Medulla oblongata (tissue), 1 donor: ENCODE measurements around the gene KPTN.
A peak's percentile ranks its signal among the peaks of the same experiment; 100 is the strongest.

ENCODE experiments used
- DNase-seq: peaks from one replicate; pipeline ENCODE4 v3.0.0-alpha.2; 2015; ENCODE audit errors: extremely low spot score

Gene KPTN

DNA sequence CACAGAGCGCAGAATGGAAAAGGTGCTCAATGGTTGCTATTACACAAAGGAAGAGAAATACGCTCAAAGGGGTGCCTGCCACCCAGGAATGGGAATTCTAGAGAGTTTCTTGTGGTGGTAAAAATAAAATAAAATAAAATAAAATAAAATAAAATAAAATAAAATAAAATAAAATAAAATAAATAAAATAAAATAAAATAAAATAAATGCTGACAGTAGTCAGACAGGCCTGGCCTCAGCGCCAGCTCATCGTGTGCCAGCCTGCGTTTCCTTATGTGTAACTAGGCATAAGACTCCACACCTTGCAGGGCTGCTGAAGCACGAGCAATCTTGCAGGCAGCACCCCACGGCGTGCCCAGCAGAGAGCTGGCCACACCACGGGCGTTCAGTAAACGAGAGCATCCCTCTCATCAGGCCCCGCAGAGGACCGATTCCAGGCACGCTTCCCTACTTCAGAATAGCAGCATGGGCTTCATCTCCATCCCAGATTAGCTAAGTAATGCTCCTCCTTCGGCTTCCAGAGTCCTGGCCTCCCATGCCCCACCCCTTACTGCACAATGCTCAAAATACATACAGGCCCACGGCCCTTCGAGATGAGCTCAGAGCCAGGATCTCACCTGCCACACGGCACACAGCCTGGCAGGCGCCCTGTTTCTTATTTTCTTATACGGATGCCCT, 25.3 kb upstream of the KPTN start:
- no peak for DNase-seq

DNA sequence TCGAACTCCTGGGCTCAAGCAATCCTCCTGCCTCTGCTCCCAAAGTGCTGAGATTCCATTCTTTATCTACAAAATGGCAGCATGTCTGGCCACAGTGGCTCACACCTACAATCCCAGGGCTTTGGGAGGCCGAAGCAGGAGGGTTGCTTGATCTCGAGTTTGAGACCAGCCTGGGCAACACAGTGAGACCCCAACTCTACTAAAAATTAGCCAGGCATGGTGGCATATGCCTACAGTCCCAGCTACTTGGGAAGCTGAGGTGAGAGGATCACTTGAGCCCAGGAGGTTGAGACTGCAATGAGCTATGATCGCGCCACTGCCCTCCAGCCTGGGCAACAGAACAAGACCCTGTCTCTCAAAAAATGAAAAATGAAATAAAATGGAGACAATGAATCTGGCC, 24.7 kb upstream of the KPTN start:
- no peak for DNase-seq

DNA sequence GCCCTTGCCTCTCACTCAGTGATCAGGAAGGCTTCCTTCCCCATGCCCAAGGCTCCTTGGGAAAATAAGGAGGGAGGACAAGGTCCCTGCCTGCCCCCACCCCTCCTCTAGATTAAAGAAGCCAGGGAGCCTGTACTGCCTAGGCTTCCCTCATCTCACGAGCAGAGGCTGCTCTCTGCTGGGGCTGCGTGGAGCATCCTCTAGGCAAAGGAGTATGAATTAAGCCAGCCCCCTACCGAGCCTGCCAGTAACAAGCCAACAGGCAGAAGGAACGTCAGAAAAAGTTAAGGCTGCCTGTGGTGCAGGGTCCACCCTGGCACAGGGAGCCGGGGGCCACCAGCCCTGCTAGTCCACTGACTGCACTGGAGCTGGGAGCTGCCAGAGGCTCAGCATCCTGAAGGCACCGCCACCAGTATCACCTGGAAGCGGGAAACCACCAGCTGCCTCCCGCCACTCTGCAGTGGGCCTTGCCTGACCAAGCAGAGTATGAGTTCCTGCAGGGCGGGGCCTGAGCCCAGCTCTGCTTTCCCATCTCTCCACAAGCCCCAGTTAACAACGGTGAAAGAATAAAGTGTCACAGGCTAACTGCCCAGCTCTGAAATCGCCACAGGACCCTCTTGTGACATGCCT, 24.0 kb upstream of the KPTN start:
- no peak for DNase-seq

DNA sequence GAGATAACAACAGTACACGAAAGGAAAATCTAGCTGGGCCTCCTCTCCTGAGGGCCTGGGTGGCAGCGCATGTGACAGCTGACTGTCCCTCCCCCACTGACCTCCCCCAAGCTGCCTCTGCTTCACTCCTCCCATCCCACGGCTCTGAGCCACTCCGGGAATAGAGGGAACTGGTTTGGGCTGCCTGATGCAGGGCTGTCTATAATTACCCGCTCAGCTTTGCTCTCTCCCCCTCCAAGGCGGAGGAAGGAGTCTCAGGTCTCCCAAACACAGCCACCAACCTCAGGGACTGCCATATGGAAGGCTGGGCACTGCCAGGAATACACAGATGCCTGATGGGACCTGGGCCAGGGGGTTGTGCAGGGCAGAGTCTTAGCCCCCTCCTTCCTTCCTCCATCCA, 23.0 kb upstream of the KPTN start:
- DNase-seq, result peak; percentile 67

DNA sequence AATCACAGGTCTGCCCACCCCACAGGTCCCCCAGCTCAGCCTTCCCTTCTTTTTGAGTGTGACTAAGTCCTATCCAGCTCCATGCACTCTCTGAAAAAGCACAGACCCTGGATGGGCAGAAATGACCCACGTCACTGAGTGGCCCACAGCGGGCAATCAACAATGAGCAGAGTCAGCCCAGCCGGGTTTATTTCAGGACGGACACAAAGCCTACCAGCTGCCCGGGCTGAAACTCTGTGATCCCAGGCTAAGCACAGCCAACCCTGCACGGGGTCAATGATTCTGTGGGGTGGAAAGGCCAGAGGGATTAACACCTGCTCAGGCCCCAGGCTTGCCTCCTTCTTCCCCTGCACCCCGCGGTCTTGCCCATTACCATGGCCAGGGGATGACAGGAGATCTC, 22.4 kb upstream of the KPTN start:
- DNase-seq, result no peak

DNA sequence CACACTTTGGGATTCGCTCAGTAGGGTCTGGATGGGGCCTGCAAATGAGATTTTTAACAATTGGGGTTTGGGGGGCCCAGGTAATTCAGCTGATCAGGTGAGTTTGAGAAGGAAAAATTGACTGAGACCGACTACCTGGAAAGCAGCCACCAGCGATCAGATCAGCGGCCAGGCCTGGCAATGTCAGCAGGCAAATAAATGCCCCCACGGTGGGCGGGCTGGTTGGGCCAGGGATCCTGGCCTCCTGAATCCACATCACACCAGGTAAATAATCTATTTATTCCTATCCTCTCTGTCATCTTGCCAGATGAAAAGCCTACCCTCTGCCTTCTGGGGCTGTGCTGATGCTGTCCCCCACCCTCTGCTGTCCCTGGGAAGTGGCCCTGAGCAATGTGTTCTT, 21.5 kb upstream of the KPTN start:
- DNase-seq, result no peak

DNA sequence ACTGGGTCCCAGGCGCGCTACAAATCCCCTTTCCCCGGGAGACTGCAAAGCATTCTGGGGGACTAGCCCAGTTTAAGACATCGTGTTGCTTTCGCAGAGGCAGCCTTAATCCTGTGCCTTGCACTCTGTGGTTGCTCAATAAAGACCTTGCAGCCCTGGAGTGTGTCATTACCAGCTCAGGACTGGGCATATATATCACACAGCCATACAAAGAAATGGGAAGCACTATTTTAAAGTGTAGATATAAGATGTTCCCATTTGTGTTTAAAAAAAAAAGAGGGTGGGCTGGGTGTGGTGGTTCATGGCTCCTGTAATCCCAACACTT, 19.8 kb upstream of the KPTN start:
- DNase-seq, result no peak

DNA sequence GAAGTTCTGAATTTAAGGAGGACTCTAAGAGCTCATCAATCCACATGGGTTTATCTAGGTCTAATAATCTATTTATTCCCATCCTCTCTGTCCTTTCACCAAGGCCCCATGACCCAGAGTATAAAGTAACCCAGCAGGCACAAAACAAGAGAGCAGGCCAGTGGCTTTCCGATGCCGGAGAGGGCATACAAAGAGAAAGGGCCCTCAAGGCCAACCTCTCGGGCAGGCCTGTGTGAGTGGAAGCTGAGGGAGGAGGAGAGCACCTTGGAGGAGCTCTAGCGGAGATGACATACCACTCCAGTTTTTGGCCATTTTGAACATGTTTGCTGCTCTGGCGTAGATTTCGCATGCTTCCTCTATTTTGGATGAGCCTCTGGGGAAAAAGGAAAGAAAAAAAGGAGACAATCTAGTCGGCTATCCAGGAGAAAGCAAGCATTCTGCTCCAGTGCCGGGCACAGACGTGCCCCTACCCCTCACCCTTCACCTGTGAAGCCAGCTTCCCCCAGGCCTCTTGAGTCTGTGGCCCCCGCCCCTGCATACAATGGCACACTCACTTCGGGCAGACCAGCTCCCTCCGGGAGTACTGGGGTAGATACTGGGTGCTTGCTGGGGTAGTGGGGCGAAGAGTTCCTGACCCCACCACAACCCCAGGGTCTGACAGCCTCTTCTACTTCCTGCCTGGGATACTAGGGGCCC, 19.3 kb upstream of the KPTN start:
- no peak for DNase-seq

DNA sequence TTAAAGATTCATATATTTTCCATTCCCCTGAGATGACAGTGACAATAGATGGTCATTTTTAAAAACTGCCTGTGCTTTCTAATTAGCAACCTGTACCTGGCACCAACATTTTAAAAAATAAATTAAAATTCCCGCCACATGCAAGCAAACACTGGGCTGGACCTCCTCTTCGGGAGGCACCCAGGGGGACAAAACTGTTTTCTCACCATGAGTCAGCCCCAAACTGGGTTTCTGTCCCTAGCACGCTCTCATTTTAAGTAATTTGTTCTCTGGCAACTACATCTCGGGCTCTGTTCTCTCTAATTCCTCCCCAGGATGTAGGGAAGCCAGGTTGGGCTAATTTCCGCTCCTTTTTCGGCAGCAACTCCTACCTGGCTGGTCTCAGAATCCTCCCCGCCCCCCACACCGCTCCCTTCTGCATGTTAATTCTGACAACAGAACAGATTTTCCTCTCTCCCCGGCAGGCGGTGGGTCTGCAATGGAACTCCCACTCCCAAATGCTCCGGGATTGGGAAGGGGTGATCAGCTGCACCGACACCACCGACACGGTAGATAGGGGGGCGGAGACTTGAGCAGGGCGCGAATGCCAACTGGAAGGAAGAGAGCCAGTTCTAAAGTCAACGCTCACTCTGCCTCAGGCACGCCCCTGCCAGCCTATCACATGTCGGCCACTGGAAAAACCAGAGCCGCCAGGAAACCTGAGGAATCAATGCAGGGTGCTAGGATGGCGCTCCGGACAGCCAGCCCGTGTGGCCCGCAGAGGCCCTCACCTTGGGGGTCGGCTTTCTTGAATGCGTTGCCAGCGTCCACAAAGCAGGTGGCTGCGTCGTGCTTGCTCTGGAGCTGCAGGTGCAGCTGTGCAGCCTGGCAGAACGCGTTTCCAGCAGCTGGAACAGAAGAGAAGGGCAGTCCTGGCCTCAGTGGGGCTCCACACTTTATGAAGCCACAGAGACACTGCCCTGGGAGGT, 16.1 kb upstream of the KPTN start:
- no peak for DNase-seq

DNA sequence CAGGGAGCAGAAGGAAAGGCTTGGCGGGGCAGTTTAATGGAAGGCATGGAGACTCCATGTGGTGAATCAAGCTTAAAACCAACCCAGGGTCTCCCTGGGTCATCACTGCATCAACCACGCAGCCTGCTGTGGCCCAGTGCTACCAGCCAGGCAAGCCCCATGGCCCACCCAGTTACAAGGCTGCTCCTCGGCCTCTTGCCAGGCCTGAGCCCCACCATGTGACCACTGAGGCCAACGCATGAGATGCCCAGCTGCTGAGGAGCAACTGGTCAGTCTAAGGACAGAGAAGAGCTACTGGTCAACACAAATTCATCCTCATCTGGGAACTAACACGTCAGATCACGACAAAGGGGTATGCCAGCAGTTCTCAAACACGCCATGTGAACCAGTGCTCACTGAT, 15.4 kb upstream of the KPTN start:
- DNase-seq, result no peak

DNA sequence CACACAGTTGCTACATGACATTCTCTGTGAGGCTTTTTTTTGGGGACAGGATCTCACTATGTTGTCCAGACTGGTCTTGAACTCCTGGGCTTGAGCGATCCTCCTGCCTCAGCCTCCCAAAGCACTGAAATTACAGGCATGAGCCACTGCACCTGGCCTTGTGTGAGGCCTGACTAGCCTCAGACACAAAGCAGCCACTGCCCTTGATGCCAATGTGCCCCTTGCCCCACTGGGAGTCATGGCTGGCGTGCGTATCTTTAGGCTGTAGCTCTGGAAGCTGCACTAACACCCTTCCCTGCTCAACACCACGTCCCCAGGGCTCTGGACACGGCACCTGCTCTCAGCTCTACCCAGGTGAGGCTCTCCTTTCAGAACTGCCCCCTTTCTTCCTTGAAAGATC, 14.5 kb upstream of the KPTN start:
- no peak for DNase-seq

DNA sequence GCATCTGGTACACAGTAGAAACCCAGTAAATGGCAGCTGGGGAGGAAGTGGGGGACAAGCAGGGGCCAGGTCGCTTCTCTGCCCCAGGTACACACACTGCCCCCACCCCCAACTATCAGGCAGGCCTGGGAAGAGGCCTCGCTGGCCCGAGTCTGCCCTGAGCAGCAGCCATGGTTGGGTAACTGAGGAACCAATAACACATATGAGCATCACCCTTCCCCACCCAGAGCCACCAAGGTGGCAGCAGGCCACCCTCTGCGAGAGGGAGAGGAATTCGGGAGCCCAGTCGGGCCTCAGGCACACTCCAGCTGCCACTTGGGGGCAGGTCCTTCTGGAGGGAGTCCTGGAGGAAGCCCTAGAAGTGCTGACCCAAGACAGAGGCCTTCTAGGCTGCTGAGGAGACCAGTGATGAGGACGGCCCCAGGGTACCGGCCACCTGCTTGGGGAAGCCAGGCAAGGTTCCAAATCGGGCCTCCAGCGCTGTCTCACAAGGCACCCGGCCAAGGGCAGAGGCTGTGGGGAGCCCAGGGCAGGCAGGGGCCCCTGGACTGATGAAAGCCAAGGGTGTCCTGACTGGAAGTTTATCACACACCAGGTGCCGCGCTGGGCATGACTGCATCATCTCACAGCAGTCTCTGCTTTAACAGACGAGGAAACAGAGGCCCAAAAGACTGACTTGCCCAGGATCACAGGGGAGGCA, 14.0 kb upstream of the KPTN start:
- DNase-seq, result no peak

DNA sequence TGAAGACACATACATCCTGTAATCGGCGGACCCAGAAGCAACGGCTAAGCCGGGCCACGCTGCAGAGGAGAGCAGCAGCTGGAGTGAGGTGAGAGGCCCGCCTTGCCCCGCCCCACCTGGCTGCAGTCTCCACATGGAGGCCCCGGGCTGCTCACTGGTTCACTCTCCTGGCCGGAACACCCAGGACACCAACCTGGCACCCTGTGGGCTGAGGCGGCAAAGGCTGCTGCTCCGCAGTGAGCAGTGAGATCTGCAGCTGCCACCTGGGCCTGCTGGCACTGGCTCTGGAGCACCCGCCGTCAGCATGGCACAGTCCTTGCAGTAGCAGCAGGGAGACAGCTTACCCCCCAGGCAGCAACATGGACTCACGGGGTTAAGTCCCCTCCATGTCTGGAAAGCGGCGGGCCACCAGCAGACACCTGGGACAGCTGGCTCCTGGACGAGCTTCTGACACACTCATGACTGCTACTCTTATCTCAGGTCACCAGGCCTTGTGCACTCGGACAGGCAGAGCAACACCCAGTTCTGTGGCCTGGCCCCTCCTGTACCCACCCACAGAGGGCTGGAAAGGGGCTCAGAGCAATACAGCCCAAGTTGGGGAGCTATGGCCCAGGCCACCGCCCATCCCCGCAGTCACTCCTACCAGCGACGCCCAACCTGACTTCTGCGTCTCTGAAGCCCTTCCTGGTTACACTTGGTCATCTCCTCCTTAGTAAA, 13.2 kb upstream of the KPTN start:
- no peak for DNase-seq

DNA sequence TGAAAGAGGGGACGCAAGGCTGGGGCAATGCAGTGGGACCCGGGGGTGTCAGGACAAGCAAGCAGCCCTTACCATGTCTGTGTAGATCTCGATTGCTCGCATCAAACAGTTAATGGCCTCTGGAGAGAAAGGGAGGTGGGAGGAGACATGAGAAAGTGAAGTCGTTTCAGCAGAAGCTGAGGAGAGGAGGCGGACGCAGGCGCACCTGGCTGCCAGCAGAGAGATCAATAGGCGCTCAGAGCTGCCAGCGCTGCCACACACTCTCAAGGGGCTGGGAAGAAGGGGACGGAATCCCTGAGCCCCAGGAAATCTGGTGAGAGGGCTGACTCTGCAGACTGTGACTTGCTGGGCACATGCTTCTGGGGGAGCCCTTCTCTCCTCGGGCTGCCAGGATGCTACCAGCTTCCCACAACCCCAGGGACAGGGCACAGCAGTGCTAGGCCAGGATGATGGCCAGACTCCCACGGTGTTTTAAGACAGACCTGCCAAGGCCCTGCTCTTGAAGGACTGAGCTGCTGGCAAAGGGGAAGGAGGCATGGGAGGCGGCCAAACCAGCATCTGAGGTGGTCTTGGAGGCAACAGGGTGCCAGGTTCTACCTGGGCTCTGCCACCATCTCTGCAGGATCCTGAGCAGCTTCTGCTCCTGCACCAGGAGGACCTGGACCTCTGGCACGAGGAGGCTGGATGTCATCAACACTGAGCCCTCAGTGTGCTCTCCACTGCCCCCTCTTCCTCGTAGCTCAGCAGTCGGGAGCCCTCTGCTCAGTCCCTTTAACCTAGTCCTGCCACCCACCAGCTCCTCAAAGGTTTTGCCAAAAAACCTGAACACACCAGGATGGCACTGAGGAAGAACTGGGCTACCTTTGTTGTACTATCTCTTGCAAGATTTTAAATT, 11.7 kb upstream of the KPTN start:
- no peak for DNase-seq

DNA sequence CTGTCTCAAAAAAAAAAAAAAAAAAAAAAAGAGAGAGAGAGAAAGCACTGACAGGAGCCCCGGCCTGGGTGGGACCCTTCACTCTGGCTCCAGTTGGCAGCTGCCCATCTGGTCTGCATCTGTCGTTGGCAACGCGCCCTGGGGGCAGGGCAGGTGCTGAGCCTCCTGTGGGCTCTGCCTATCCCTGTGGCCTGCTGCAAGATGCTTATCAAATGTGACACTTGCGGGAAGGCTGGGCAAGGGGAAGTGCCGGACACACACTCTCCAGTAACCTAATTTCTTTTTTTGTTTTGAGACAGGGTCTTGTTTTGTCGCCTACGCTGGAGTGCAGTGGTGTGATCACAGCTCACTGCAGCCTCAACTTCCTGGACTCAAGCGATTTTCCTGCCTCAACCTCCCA, 10.7 kb upstream of the KPTN start:
- no peak for DNase-seq

DNA sequence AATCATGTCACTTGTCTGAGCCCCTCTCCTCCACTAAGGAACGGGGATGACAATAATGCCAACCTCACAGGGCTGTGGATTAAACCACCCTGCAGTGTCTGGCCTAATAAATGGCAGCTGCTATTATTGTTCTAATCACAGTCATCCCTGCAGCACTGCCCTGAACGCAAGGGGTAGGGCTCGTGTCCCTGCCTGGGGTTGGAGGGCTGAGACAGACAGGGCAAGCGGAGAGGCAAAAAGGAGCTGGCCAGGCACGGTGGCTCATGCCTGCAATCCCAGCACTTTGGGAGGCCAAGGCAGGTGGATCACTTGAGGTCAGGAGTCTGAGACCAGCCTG, 10.2 kb upstream of the KPTN start:
- no peak for DNase-seq

DNA sequence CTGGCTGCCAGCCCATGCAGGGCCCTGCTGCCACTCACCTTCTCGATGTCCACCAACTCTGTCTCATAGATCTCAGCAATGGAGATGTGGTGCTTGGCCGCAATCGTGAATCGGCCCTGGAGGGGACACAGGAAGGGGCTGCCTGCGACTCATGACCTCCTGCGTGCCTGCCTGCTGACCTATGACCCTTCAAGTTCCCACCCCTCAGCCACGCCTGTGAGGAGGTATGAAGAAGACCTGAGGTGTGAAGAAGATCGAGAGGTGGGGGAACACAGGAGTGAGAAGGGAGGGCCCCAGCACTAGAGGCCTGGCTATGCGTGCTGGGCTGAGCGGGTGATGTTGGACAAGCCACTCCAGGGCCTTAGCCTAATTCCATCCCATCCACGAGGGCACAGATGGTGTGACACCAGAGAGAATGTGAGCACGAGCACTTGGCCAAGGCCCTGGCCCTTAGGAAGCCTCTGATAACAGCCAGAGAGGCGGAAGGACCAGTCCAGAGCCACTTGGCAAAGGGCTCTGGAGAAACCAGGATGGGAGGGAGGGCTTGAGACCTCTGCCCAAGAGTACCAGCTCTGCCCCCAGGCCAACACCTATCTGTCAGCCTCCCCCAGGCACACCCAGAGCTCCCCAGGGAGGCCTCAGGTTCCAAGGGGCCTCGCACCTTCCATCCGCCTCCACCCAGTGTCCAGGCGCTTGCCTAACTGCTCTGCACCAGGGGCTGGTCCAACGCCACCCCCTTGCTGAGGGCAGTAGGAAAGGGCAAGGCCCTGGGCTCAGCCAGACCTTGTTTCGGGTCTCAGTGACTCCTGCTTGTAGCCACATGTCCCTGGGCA, 9.6 kb upstream of the KPTN start:
- DNase-seq, result no peak

DNA sequence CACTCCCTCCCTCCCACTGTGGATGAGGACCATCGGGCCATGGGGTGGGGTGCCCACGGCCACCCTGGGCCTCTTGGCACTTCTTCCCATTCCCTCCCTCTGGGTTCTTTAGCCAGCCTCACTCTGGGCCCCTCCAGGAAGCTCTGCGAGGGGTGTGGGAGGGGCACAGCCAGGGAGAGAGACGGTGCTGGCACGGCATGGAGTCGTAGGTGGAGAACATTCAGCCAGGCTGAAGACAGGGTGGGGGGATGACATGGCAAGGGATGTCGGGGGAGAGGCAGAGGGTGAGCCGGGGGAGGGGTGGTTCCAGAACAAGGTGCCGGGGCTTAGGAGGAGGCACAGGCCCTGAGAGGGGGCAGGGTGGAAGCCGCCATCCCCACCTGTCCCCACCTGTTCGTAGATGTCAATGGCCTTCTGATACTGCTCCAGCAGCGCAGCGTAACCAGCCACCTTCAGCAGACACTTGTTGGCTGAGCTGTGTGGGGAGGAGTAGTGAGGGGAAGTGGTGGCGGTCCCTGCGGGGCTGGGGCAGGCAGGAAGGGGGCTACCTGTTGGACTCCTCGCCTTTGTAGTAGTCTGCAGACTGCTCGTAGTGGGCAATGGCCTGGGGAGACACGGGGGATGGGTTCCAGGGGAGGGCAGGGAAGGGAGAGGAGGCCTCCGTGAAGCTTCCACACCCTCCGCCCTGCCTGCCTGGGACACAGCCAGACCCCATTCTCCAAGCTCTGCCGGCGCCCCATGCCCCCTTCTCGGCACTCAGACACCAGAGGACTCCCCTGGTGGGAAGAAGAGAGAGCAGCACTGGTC, 8.8 kb upstream of the KPTN start:
- DNase-seq, result no peak
